NCI-H226 (cell line): ENCODE results near the gene OR13C5.
"Not testable (repeated sequence)": the region's sequence is repeated elsewhere in the genome, so short reads cannot be mapped to it uniquely, and the experiment has no call there.

Experiments used
- DNase-seq: peaks from one replicate; pipeline ENCODE4 v3.0.0-alpha.2; 2015

OR13C5 gene

DNA sequence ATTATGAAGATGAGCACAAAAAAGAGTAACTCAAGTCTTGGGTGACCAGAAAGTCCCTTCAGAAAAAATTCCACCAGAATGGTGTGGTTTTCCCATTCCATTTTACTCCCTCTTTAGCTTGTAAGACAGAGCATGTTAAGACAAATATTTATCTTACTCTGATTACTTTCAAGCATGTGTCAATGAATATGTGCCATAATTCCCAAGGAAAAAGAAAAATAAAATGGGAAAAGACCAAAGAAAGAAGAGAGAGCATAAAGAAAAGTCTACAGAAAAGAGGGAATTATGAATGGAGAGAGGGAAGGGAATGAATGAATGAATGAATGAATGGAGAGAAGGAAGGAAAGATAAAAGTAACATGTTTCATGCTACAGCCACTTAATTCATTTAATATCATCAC lies at the start of gene OR13C5:
OR13C5 (minus strand) TSS at position 101 of the 400 bp plus-strand sequence; CDS start at position 101, 0 bp downstream.
- DNase-seq: not testable (repeated sequence)

DNA sequence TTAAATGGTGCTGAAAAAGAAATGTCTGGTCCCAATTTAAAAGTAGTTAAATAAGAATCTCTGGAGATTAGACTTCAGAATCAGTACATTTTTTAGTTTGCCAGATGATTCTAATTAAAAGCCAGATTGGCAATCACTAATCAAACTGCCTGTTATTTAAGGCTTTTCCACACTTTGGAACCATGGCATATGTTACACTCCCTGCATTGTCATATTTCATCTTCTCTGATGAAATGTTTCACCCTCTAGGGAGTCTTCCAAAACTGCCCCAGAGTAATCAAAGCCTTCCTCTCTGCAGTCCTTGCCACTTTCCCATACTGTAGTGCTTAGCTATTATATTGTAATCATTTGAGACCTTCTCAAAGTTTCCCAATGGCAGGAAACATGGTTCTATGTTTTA lies 36.2 kb upstream of the OR13C5 start:
- DNase-seq: no peak

DNA sequence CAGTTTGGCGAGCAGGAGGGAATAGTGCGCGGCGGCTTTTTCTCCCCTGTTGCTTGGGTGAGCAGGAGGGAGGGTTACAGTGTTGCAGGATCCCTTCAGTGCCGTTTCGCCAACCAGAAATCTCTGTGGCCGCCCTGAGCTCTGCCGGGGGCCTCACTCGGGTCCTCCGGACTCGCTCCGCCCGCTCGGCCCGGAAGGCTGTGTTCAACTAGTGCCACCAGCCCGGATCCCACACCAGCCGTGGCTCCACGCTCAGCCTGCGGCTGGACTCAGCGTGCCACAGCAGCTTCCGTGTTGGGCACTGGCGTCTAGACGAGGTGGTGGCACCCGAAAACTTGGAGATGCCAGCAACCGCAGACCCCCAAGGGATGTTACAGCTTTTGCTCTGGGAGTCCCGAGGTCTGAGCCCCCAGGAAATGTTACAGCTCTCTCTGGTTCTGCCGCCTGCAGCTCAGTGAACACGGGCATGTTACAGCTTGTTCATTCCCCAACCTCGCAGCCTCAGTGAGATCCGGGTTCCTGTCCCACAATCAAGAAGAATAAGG lies 34.8 kb upstream of the OR13C5 start:
- DNase-seq: no peak

DNA sequence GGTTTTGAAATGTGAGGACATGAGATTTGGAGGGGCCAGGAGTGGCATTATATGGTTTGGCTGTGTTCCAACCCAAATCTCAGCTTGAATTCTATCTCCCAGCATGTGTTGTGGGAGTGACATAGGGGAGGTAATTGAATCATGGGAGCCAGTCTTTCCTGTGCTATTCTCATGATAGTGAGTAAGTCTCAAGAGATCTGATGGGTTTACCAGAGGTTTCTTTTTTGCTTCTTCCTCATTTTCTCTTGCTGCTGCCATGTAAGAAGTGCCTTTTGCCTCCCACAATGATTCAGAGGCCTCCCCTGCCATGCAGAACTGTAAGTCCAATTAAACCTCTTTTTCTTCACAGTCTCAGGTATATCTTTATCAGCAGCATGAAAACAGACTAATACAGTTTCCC lies 26.8 kb upstream of the OR13C5 start:
- DNase-seq: not testable (repeated sequence)

- DNase-seq: no peak
Measured at GRCh38 chr9:104618104-104618503, 18.9 kb upstream of the OR13C5 start, which contains the start of gene OR13C9. OR13C9 (minus strand) TSS chr9:104618204; CDS start chr9:104618204, 0 bp downstream.

DNA sequence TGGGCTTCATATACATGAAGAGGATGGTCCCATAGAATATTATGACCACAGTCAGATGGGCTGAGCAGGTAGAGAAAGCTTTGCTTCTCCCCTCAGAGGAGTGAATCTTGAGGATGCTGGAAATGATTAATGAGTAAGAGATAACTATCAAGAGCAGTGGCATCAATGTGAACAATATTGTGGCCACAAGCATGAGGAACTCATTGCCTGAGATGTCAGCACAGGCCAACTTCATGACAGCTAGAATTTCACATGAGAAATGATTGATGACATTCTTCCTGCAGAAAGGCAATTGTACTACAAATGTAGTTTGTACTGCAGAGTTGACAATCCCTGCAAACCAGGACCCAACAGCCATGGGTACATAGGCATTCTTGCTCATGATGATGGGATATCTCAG lies 18.2 kb upstream of the OR13C5 start:
- DNase-seq: no peak

DNA sequence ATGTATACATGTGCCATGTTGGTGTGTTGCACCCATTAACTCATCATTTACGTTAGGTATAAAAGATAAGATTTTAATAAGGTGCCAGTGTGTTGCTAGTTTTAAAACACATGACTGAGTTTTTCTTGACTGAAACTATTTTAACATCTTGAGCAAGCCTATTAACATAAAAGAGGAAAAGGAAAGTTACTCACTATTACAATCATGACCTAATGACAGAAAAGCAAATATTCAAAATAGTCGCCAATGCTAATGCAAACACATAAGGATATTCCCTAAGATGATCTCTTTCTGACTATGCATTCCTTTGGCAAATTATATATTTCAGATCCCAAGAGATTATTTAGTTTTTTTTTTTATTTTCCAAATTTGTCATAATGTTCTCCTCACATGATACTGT lies 12.0 kb upstream of the OR13C5 start:
- DNase-seq: no peak

GRCh38 chr9:104608336-104608735 lies 9.1 kb upstream of the OR13C5 start:
- DNase-seq: no peak

GRCh38 chr9:104606152-104606551 lies 6.9 kb upstream of the OR13C5 start:
- no peak for DNase-seq

DNA sequence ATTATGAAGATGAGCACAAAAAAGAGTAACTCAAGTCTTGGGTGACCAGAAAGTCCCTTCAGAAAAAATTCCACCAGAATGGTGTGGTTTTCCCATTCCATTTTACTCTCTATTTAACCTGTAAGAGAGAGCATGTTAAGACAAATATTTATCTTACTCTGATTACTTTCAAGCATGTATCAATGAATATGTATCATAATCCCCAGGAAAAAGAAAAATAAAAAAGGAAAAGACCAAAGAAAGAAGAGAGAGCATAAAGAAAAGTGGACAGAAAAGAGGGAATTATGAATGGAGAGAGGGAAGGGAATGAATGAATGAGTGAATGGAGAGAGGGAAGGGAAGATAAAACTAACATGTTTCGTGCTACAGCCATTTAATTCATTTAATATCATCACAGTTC lies 6.3 kb upstream of the OR13C5 start, which contains the start of gene OR13C2:
OR13C2 (minus strand) TSS at position 101 of the 400 bp plus-strand sequence; CDS start at position 101, 0 bp downstream.
- not testable (repeated sequence) for DNase-seq

- DNase-seq: no peak
Measured at GRCh38 chr9:104604801-104605200, 5.6 kb upstream of the OR13C5 start.

DNA sequence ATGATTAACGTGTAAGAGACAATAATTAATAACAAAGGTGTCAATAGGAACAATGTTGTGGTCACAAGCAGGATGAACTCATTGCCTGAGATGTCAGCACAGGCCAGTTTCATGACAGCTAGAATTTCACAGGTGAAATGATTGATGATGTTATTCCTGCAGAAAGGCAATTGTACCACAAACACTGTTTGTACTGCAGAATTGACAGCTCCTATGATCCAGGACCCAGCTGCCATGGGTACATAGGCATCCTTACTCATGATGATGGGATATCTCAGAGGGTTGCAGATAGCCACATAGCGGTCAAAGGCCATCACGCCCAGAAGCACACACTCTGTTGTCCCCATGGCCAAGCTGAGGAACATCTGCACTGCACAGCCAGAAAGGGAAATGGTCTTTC lies 464 bp downstream of the OR13C5 start:
- not testable (repeated sequence) for DNase-seq

DNA sequence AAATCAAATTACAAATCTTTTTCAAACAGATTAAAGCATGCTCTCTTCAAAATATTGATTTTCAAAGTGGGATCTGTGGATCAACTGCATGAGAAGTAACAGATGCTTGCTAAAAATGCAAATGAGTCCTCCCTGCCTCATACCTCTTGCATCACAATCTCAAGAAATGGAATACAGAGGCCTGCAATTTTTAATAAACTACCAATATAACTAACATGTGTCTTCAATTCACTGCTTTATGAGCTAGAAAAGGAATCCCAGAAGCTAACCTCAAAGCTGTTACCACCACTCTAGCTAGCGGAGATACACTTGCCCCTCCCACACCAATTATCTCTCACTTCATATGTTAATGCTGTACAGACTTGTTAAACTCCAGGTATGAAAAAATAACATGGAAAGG lies 9.6 kb downstream of the OR13C5 start:
- DNase-seq: no peak

- DNase-seq: no peak
Measured at GRCh38 chr9:104586496-104587180, 12.6 kb downstream of the OR13C5 start.

GRCh38 chr9:104580562-104580961 lies 18.7 kb downstream of the OR13C5 start:
- DNase-seq: no peak

GRCh38 chr9:104577263-104577662 lies 21.9 kb downstream of the OR13C5 start:
- no peak for DNase-seq

- DNase-seq: no peak
Measured at GRCh38 chr9:104575456-104575855, 23.8 kb downstream of the OR13C5 start.

- no peak for DNase-seq
Measured at GRCh38 chr9:104572612-104573011, 26.6 kb downstream of the OR13C5 start.

GRCh38 chr9:104568868-104569267 lies 30.3 kb downstream of the OR13C5 start, which contains the start of gene OR13C8:
OR13C8 (plus strand) TSS chr9:104569168; CDS start chr9:104569168, 0 bp downstream.
- DNase-seq: no peak

DNA sequence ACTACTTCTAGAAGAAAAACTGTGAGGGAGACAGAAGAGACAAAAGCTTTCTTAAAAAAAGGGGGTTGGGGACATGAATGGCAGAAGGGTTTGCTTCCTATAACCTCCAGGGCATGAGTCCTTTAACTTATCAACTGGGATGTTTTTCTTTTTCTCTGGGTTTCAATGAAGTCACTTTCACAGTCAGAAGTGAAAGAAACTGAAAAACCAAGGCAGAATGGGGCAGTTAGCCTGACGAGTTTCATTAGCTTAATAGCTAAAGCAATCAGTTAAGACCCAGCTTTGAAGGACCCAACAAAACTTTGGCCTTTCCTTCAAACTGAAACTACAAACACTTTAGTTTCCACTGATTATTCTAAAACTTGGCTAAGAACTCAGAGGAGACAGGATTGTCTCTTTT lies 34.9 kb downstream of the OR13C5 start:
- no peak for DNase-seq

- DNase-seq: no peak
Measured at GRCh38 chr9:104556830-104557634, 42.2 kb downstream of the OR13C5 start.

GRCh38 chr9:104555521-104555920 lies 43.7 kb downstream of the OR13C5 start:
- no peak for DNase-seq

DNA sequence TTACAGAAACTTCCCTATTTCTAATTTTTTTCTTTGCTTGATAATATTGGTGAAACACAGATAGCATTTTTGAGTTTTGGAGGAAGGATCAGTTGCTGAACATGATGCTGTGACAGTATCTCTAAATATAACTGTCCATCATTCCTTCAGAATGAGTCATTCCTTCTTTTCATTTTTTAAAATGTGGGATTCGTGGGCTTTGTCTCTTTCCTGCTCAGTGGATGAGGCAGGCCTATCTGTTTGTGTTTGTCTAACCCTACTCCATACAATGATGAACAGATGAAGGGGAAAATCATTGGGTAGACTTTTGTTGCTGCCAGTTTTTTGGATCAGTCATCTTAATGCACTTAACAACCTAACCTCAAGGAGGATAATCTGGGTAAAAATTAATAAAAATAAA lies 46.0 kb downstream of the OR13C5 start:
- DNase-seq: peak; percentile 27
